Measurements from ENCODE around the gene ASS1. TPM values are rescaled to one million over a fixed set of nuclear protein-coding genes. Genes with fewer than 3 reads are reported as not detected.
A peak's percentile ranks its signal among the peaks of the same experiment; 100 is the strongest.

Gene ASS1
- total and polyA plus RNA-seq, 5 donors from 2014 or later, result not detected

GRCh38 chr9:130447193-130447816 lies 2.5 kb downstream of the ASS1 start:
- Histone ChIP-seq H3K27me3 (ENCODE audit: control insufficient read depth, insufficient read depth, low read length) (no peaks in the 10 kb centered on the region), H3K27ac (ENCODE audit: insufficient read depth, low read length, poor library complexity, severe bottlenecking) (no peak overlapping the region), H3K9me3 (ENCODE audit: control insufficient read depth in 2 of 2, low read length in 2 of 2) (no peaks in the 10 kb centered on the region), H3K36me3 (ENCODE audit: control insufficient read depth, insufficient read depth, low read length) (no peaks in the 10 kb centered on the region), H3K4me1 (ENCODE audit: control insufficient read depth, insufficient read depth, low read length, poor library complexity, severe bottlenecking) (peaks cover 11% of the 10 kb centered on the region), H3K4me3 (ENCODE audit: low read depth, low read length) (no peak overlapping the region)
- Mint-ChIP-seq H3K4me1 (peaks cover 0 to 7% (median 0%) of the 10 kb centered on the region in 4 donors), H3K36me3 (no peaks in the 10 kb centered on the region), H3K9me3 (no peaks in the 10 kb centered on the region), H3K4me3 (no peak overlapping the region), H3K27me3 (peaks cover 25% of the 10 kb centered on the region), H3K27ac (peak overlapping the region in 1 of 3 donors; percentile 56)
- ATAC-seq (ENCODE audit: low read depth in 2 of 2), result no peak
- no peak for DNase-seq

GRCh38 chr9:130448035-130448624 lies 3.4 kb downstream of the ASS1 start:
- Mint-ChIP-seq H3K4me1 (peaks cover 0 to 7% (median 0%) of the 10 kb centered on the region in 4 donors), H3K27ac (no peak overlapping the region), H3K27me3 (peaks cover 25% of the 10 kb centered on the region), H3K4me3 (no peak overlapping the region), H3K36me3 (no peaks in the 10 kb centered on the region), H3K9me3 (no peaks in the 10 kb centered on the region)
- Histone ChIP-seq H3K36me3 (ENCODE audit: control insufficient read depth, insufficient read depth, low read length) (no peaks in the 10 kb centered on the region), H3K9me3 (ENCODE audit: control insufficient read depth in 2 of 2, low read length in 2 of 2) (no peaks in the 10 kb centered on the region), H3K27ac (ENCODE audit: insufficient read depth, low read length, poor library complexity, severe bottlenecking) (no peak overlapping the region), H3K4me1 (ENCODE audit: control insufficient read depth, insufficient read depth, low read length, poor library complexity, severe bottlenecking) (peaks cover 11% of the 10 kb centered on the region), H3K27me3 (ENCODE audit: control insufficient read depth, insufficient read depth, low read length) (no peaks in the 10 kb centered on the region), H3K4me3 (ENCODE audit: low read depth, low read length) (no peak overlapping the region)
- DNase-seq (no peak), ATAC-seq (ENCODE audit: low read depth in 2 of 2) (no peak)

- Histone ChIP-seq H3K9me3 (ENCODE audit: control insufficient read depth in 2 of 2, low read length in 2 of 2) (no peaks in the 10 kb centered on the region), H3K4me1 (ENCODE audit: control insufficient read depth, insufficient read depth, low read length, poor library complexity, severe bottlenecking) (peaks cover 11% of the 10 kb centered on the region), H3K27me3 (ENCODE audit: control insufficient read depth, insufficient read depth, low read length) (no peaks in the 10 kb centered on the region), H3K4me3 (ENCODE audit: low read depth, low read length) (no peak overlapping the region), H3K27ac (ENCODE audit: insufficient read depth, low read length, poor library complexity, severe bottlenecking) (no peak overlapping the region), H3K36me3 (ENCODE audit: control insufficient read depth, insufficient read depth, low read length) (no peaks in the 10 kb centered on the region)
- Mint-ChIP-seq H3K27me3 (peaks cover 19% of the 10 kb centered on the region), H3K4me3 (no peak overlapping the region), H3K27ac (no peak overlapping the region), H3K36me3 (no peaks in the 10 kb centered on the region), H3K4me1 (peaks cover 0 to 7% (median 0%) of the 10 kb centered on the region in 4 donors), H3K9me3 (no peaks in the 10 kb centered on the region)
- ATAC-seq (ENCODE audit: low read depth in 2 of 2) (no peak), DNase-seq (no peak)
Observed at GRCh38 chr9:130448771-130449603, 4.2 kb downstream of the ASS1 start.

GRCh38 chr9:130450344-130451003 lies 5.7 kb downstream of the ASS1 start:
- Mint-ChIP-seq H3K9me3 (no peaks in the 10 kb centered on the region), H3K27ac (no peak overlapping the region), H3K36me3 (no peaks in the 10 kb centered on the region), H3K27me3 (peaks cover 16% of the 10 kb centered on the region), H3K4me1 (peaks cover 0 to 7% (median 0%) of the 10 kb centered on the region in 4 donors), H3K4me3 (no peak overlapping the region)
- ATAC-seq (ENCODE audit: low read depth in 2 of 2) (no peak), DNase-seq (no peak)
- Histone ChIP-seq H3K4me3 (ENCODE audit: low read depth, low read length) (no peak overlapping the region), H3K4me1 (ENCODE audit: control insufficient read depth, insufficient read depth, low read length, poor library complexity, severe bottlenecking) (no peaks in the 10 kb centered on the region), H3K9me3 (ENCODE audit: control insufficient read depth in 2 of 2, low read length in 2 of 2) (no peaks in the 10 kb centered on the region), H3K27ac (ENCODE audit: insufficient read depth, low read length, poor library complexity, severe bottlenecking) (no peak overlapping the region), H3K36me3 (ENCODE audit: control insufficient read depth, insufficient read depth, low read length) (no peaks in the 10 kb centered on the region), H3K27me3 (ENCODE audit: control insufficient read depth, insufficient read depth, low read length) (no peaks in the 10 kb centered on the region)

- no peak overlapping the region for H3K27ac ChIP-seq (ENCODE audit: insufficient read depth, low read length, poor library complexity, severe bottlenecking)
- H3K4me3 Mint-ChIP-seq, result no peak overlapping the region
- H3K4me1 ChIP-seq (ENCODE audit: control insufficient read depth, insufficient read depth, low read length, poor library complexity, severe bottlenecking), result no peaks in the 10 kb centered on the region
- H3K4me1 Mint-ChIP-seq, result peaks cover 0 to 2% (median 0%) of the 10 kb centered on the region in 4 donors
- ATAC-seq (ENCODE audit: low read depth in 2 of 2) (no peak), DNase-seq (no peak)
- H3K36me3 ChIP-seq (ENCODE audit: control insufficient read depth, insufficient read depth, low read length), result no peaks in the 10 kb centered on the region
- H3K9me3 Mint-ChIP-seq, result no peaks in the 10 kb centered on the region
- no peaks in the 10 kb centered on the region for H3K27me3 ChIP-seq (ENCODE audit: control insufficient read depth, insufficient read depth, low read length)
- H3K27me3 Mint-ChIP-seq, result peaks cover 12% of the 10 kb centered on the region
- no peak overlapping the region for H3K27ac Mint-ChIP-seq
- H3K9me3 ChIP-seq (ENCODE audit: control insufficient read depth in 2 of 2, low read length in 2 of 2), result no peaks in the 10 kb centered on the region
- no peaks in the 10 kb centered on the region for H3K36me3 Mint-ChIP-seq
- no peak overlapping the region for H3K4me3 ChIP-seq (ENCODE audit: low read depth, low read length)
Observed at GRCh38 chr9:130451004-130451390, 6.2 kb downstream of the ASS1 start.

GRCh38 chr9:130451509-130452388 lies 7.0 kb downstream of the ASS1 start:
- Mint-ChIP-seq H3K36me3 (no peaks in the 10 kb centered on the region), H3K9me3 (no peaks in the 10 kb centered on the region), H3K4me3 (no peak overlapping the region), H3K27ac (no peak overlapping the region), H3K27me3 (peaks cover 10% of the 10 kb centered on the region), H3K4me1 (no peaks in the 10 kb centered on the region)
- ATAC-seq (ENCODE audit: low read depth in 2 of 2) (no peak), DNase-seq (no peak)
- no peaks in the 10 kb centered on the region for H3K9me3 ChIP-seq (ENCODE audit: control insufficient read depth in 2 of 2, low read length in 2 of 2)
- no peaks in the 10 kb centered on the region for H3K36me3 ChIP-seq (ENCODE audit: control insufficient read depth, insufficient read depth, low read length)
- no peak overlapping the region for H3K27ac ChIP-seq (ENCODE audit: insufficient read depth, low read length, poor library complexity, severe bottlenecking)
- no peak overlapping the region for H3K4me3 ChIP-seq (ENCODE audit: low read depth, low read length)
- no peaks in the 10 kb centered on the region for H3K27me3 ChIP-seq (ENCODE audit: control insufficient read depth, insufficient read depth, low read length)
- no peaks in the 10 kb centered on the region for H3K4me1 ChIP-seq (ENCODE audit: control insufficient read depth, insufficient read depth, low read length, poor library complexity, severe bottlenecking)

- Mint-ChIP-seq H3K27ac (no peak overlapping the region), H3K36me3 (no peaks in the 10 kb centered on the region), H3K27me3 (peaks cover 8% of the 10 kb centered on the region), H3K4me1 (no peaks in the 10 kb centered on the region), H3K9me3 (no peaks in the 10 kb centered on the region), H3K4me3 (no peak overlapping the region)
- DNase-seq, result no peak
- no peaks in the 10 kb centered on the region for H3K27me3 ChIP-seq (ENCODE audit: control insufficient read depth, insufficient read depth, low read length)
- H3K4me3 ChIP-seq (ENCODE audit: low read depth, low read length), result no peak overlapping the region
- no peaks in the 10 kb centered on the region for H3K36me3 ChIP-seq (ENCODE audit: control insufficient read depth, insufficient read depth, low read length)
- H3K9me3 ChIP-seq (ENCODE audit: control insufficient read depth in 2 of 2, low read length in 2 of 2), result no peaks in the 10 kb centered on the region
- no peak overlapping the region for H3K27ac ChIP-seq (ENCODE audit: insufficient read depth, low read length, poor library complexity, severe bottlenecking)
- no peak for ATAC-seq (ENCODE audit: low read depth in 2 of 2)
- no peaks in the 10 kb centered on the region for H3K4me1 ChIP-seq (ENCODE audit: control insufficient read depth, insufficient read depth, low read length, poor library complexity, severe bottlenecking)
Observed at GRCh38 chr9:130452835-130453234, 8.1 kb downstream of the ASS1 start.
